HepG2 (cell line): ENCODE measurements around the gene ECHS1. TPM values are rescaled to one million over a fixed set of nuclear protein-coding genes. Genes with fewer than 3 reads are reported as not detected.

Experiments
- CCAR2 ChIP-seq: fragments of 200-400 bp; formaldehyde crosslinking; optimal IDR thresholded peaks from 2 replicates; pipeline ENCODE3; 2018; ENCODE audit warnings: low read depth, mild to moderate bottlenecking, low read length, moderate library complexity
- CHCHD3 ChIP-seq: sonication (generic); formaldehyde crosslinking; IDR thresholded peaks from 2 replicates; pipeline ENCODE4 v1.8.0; 2022; ENCODE audit warnings: mild to moderate bottlenecking, missing genetic modification reagents, moderate library complexity
- FOXJ3 ChIP-seq: sonication (generic); formaldehyde crosslinking; IDR thresholded peaks from 2 replicates; pipeline ENCODE4 v1.4.0; 2020; ENCODE audit warnings: missing genetic modification reagents, mild to moderate bottlenecking, borderline replicate concordance
- HNF4G ChIP-seq, 2 experiments: sonication (generic) in 1 of 2; formaldehyde crosslinking in 1 of 2; IDR thresholded peaks; 2 replicates each; pipeline versions ENCODE4 v1.4.0 to v1.6.1; 2011 to 2020; ENCODE audit warnings: borderline replicate concordance in 2 of 2, low read depth in 2 of 2, mild to moderate bottlenecking in 2 of 2, low read length in 1 of 2, missing genetic modification reagents in 1 of 2, moderate library complexity in 1 of 2
- HOXA3 ChIP-seq: sonication (generic); formaldehyde crosslinking; IDR thresholded peaks from 2 replicates; pipeline ENCODE4 v1.5.0; 2020; ENCODE audit warnings: missing genetic modification reagents
- HOXA9 ChIP-seq: sonication (generic); formaldehyde crosslinking; IDR thresholded peaks from 2 replicates; pipeline ENCODE4 v1.8.1; 2022; ENCODE audit warnings: missing genetic modification reagents, mild to moderate bottlenecking, moderate library complexity, borderline replicate concordance
- KLF6 ChIP-seq: IDR thresholded peaks from 2 replicates; pipeline ENCODE4 v1.8.0; 2016; ENCODE audit warnings: missing biosample characterization, missing genetic modification reagents
- NCOR1 ChIP-seq: fragments of 200-600 bp; sonication (generic); IDR thresholded peaks from 2 replicates; pipeline ENCODE4 v1.7.0; 2017; ENCODE audit warnings: antibody characterized with exemption, low read length, borderline replicate concordance
- NFKBIZ ChIP-seq: IDR thresholded peaks from 2 replicates; pipeline ENCODE4 v1.6.1; 2018; ENCODE audit warnings: missing genetic modification reagents, missing compliant biosample characterization
- RFXAP ChIP-seq: sonication (generic); formaldehyde crosslinking; IDR thresholded peaks from 2 replicates; pipeline ENCODE4 v1.4.0; 2020; ENCODE audit warnings: missing genetic modification reagents, borderline replicate concordance
- SIX4 ChIP-seq: sonication (generic); formaldehyde crosslinking; IDR thresholded peaks from 2 replicates; pipeline ENCODE4 v1.4.0; 2020; ENCODE audit warnings: missing genetic modification reagents
- SMARCC2 ChIP-seq: fragments of 450-650 bp; IDR thresholded peaks from 2 replicates; pipeline ENCODE4 v1.6.1; 2017; ENCODE audit warnings: antibody characterized with exemption, mild to moderate bottlenecking
- SMYD3 ChIP-seq: sonication (generic); formaldehyde crosslinking; IDR thresholded peaks from 2 replicates; pipeline ENCODE4 v1.8.1; 2023; ENCODE audit warnings: mild to moderate bottlenecking, missing genetic modification reagents
- TOPORS ChIP-seq: sonication (generic); formaldehyde crosslinking; IDR thresholded peaks from 2 replicates; pipeline ENCODE4 v1.8.0; 2023; ENCODE audit warnings: mild to moderate bottlenecking, missing genetic modification reagents
- U2AF1 ChIP-seq: fragments of 200-400 bp; formaldehyde crosslinking; optimal IDR thresholded peaks from 2 replicates; pipeline ENCODE3; 2017; ENCODE audit warnings: mild to moderate bottlenecking, low read depth, low read length
- ZBTB1 ChIP-seq: sonication (generic); formaldehyde crosslinking; IDR thresholded peaks from 2 replicates; pipeline ENCODE4 v1.4.0; 2020; ENCODE audit warnings: missing genetic modification reagents, borderline replicate concordance
- ZFAT ChIP-seq: sonication (generic); formaldehyde crosslinking; conservative IDR thresholded peaks from 2 replicates; pipeline ENCODE4 v1.8.1; 2023; ENCODE audit warnings: missing genetic modification reagents, inconsistent platforms
- ZKSCAN8 ChIP-seq: IDR thresholded peaks from 2 replicates; pipeline ENCODE4 v1.6.1; 2016; ENCODE audit warnings: borderline replicate concordance, missing genetic modification reagents, missing compliant biosample characterization
- ZNF10 ChIP-seq: sonication (generic); formaldehyde crosslinking; IDR thresholded peaks from 2 replicates; pipeline ENCODE4 v1.4.0; 2020; ENCODE audit warnings: mild to moderate bottlenecking, low read depth, missing genetic modification reagents, borderline replicate concordance
- ZNF484 ChIP-seq: sonication (generic); formaldehyde crosslinking; IDR thresholded peaks from 2 replicates; pipeline ENCODE4 v1.5.1; 2020; ENCODE audit warnings: mild to moderate bottlenecking, low read depth, missing genetic modification reagents, borderline replicate concordance
- ZNF713 ChIP-seq: sonication (generic); formaldehyde crosslinking; IDR thresholded peaks from 2 replicates; pipeline ENCODE4 v1.4.0; 2020; ENCODE audit warnings: mild to moderate bottlenecking, missing genetic modification reagents
- ZNF883 ChIP-seq: sonication (generic); formaldehyde crosslinking; IDR thresholded peaks from 2 replicates; pipeline ENCODE4 v1.5.1; 2020; ENCODE audit warnings: mild to moderate bottlenecking, missing genetic modification reagents; ENCODE audit errors: not compliant biosample characterization
- ZSCAN29 ChIP-seq: sonication (generic); formaldehyde crosslinking; conservative IDR thresholded peaks from 2 replicates; pipeline ENCODE4 v1.4.0; 2020; ENCODE audit warnings: mild to moderate bottlenecking, missing genetic modification reagents
- polyA plus RNA-seq, 8 experiments: library from polyadenylated mRNA; depleted of rRNA in 3 of 8; stranded (reverse) in 7 of 8; unstranded in 1 of 8; fragments of >200 nt; fragmentation: Illumina TruSeq in 4 of 8; extraction: Trizol in 4 of 8; gene quantifications; 2 replicates each; pipeline versions ENCODE4 v1.2.1 to v1.2.3, GENCODE V29; 2011 to 2016; ENCODE audit warnings: low read depth in 4 of 8, missing spikeins in 1 of 8, mixed read lengths in 1 of 8; ENCODE audit not compliant: insufficient read depth in 1 of 8
- total RNA-seq, 5 experiments: library from RNA; depleted of rRNA; stranded (reverse); fragments of >200 nt; fragmentation: Illumina TruSeq; extraction: Trizol; gene quantifications; 2 replicates each; pipeline ENCODE4 v1.2.3, GENCODE V29; 2016; ENCODE audit warnings: low read depth in 1 of 5
- TF ChIP-seq, protein P1 (sequence below): sonication (generic); formaldehyde crosslinking; IDR thresholded peaks from 2 replicates; pipeline ENCODE4 v1.5.1; 2020; ENCODE audit warnings: mild to moderate bottlenecking, missing genetic modification reagents
- TF ChIP-seq, protein P2 (sequence below): IDR thresholded peaks from 2 replicates; pipeline ENCODE4 v1.6.1; 2016; ENCODE audit warnings: mild to moderate bottlenecking, missing biosample characterization, missing genetic modification reagents
- TF ChIP-seq, protein P3 (sequence below): sonication (generic); formaldehyde crosslinking; IDR thresholded peaks from 2 replicates; pipeline ENCODE4 v1.8.1; 2022; ENCODE audit warnings: mild to moderate bottlenecking, missing genetic modification reagents
- TF ChIP-seq, protein P4 (sequence below): sonication (generic); formaldehyde crosslinking; IDR thresholded peaks from 2 replicates; pipeline ENCODE4 v1.4.0; 2020; ENCODE audit warnings: mild to moderate bottlenecking, missing genetic modification reagents

ECHS1 gene
- total and polyA plus RNA-seq, 2 of the 13 experiments (the other 11 are each of a cell fraction or from before 2014, with no cell fraction given): 32.7 to 195 TPM

DNA sequence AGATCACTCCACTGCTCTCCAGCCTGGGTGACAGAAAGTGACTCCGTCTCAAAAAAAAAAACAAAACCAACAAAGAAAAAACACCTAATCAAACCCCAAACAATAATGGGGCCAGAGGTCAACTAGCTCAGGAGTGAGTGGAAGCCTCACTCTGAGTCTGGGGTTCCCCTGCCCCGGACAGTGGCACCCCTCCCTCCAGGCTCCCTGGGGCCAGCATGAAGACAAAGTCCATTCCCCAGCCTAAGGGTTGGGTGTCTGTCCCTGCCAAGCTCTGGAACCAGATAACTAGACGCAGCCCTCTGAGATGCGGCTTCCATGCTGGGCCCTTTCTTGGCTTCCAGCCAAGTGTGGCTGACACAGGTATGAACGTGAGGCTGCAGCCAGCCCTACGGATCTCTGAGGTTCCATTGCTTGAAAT, 13.6 kb downstream of the ECHS1 start (continued):
- TF ChIP-seq, protein P1, sequence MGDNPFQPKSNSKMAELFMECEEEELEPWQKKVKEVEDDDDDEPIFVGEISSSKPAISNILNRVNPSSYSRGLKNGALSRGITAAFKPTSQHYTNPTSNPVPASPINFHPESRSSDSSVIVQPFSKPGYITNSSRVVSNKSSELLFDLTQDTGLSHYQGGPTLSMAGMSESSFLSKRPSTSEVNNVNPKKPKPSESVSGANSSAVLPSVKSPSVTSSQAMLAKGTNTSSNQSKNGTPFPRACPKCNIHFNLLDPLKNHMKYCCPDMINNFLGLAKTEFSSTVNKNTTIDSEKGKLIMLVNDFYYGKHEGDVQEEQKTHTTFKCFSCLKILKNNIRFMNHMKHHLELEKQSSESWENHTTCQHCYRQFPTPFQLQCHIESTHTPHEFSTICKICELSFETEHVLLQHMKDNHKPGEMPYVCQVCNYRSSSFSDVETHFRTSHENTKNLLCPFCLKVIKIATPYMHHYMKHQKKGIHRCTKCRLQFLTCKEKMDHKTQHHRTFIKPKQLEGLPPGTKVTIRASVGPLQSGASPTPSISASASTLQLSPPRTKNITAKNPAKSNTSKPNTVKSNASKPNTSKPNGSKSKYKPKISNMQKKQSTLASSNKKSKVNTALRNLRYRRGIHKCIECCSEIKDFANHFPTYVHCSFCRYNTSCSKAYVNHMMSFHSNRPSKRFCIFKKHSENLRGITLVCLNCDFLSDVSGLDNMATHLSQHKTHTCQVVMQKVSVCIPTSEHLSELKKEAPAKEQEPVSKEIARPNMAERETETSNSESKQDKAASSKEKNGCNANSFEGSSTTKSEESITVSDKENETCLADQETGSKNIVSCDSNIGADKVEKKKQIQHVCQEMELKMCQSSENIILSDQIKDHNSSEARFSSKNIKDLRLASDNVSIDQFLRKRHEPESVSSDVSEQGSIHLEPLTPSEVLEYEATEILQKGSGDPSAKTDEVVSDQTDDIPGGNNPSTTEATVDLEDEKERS: no peak
- TF ChIP-seq RFXAP (CRISPR knock-in tag): no peak; the same call in 1 of the 2 replicates
- no peak; the same call in 1 of the 2 replicates for TF ChIP-seq ZKSCAN8 (CRISPR knock-in tag)
- no peak for TF ChIP-seq CCAR2
- TF ChIP-seq, protein P2, sequence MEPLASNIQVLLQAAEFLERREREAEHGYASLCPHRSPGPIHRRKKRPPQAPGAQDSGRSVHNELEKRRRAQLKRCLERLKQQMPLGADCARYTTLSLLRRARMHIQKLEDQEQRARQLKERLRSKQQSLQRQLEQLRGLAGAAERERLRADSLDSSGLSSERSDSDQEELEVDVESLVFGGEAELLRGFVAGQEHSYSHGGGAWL (CRISPR knock-in tag): no peak
- no peak for TF ChIP-seq FOXJ3 (CRISPR knock-in tag)
- peak; percentile 77 for TF ChIP-seq HNF4G (IDR thresholded peaks at IDR 0.05; ENCODE audit: borderline replicate concordance, low read depth, low read length)
- no peak for TF ChIP-seq HNF4G (CRISPR knock-in tag; IDR thresholded peaks at IDR 0.05; ENCODE audit: borderline replicate concordance, low read depth)
- TF ChIP-seq, protein P3, sequence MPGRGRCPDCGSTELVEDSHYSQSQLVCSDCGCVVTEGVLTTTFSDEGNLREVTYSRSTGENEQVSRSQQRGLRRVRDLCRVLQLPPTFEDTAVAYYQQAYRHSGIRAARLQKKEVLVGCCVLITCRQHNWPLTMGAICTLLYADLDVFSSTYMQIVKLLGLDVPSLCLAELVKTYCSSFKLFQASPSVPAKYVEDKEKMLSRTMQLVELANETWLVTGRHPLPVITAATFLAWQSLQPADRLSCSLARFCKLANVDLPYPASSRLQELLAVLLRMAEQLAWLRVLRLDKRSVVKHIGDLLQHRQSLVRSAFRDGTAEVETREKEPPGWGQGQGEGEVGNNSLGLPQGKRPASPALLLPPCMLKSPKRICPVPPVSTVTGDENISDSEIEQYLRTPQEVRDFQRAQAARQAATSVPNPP (CRISPR knock-in tag): no peak
- TF ChIP-seq ZNF484 (CRISPR knock-in tag): no peak
- TF ChIP-seq NCOR1: peak; percentile 61; the same call in 1 of the 2 replicates
- no peak for TF ChIP-seq ZFAT
- TF ChIP-seq KLF6 (CRISPR knock-in tag): no peak
- no peak for TF ChIP-seq HOXA9 (CRISPR knock-in tag)
- no peak for TF ChIP-seq SIX4
- TF ChIP-seq ZNF10: no peak
- no peak for TF ChIP-seq TOPORS (CRISPR knock-in tag)
- TF ChIP-seq SMYD3: no peak
- TF ChIP-seq CHCHD3 (CRISPR knock-in tag): no peak
- TF ChIP-seq NFKBIZ (CRISPR knock-in tag): no peak
- 0 out of 2 replicates have a peak, but pooled peaks have one; percentile 33 for TF ChIP-seq ZSCAN29 (CRISPR knock-in tag)
- TF ChIP-seq ZBTB1: no peak
- no peak for TF ChIP-seq ZNF883 (CRISPR knock-in tag)
- TF ChIP-seq, protein P4, sequence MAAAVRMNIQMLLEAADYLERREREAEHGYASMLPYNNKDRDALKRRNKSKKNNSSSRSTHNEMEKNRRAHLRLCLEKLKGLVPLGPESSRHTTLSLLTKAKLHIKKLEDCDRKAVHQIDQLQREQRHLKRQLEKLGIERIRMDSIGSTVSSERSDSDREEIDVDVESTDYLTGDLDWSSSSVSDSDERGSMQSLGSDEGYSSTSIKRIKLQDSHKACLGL (CRISPR knock-in tag): no peak
- no peak for TF ChIP-seq ZNF713 (CRISPR knock-in tag)
- no peak for TF ChIP-seq SMARCC2
- TF ChIP-seq U2AF1: no peak
- no peak; the same call in none of the 2 replicates for TF ChIP-seq HOXA3 (CRISPR knock-in tag)
